HepG2 (cell line): ENCODE data around the gene PNKD. TPM values are rescaled to one million over a fixed set of nuclear protein-coding genes. Genes with fewer than 3 reads are reported as not detected.

Experiments used
- ARID3A ChIP-seq: IDR thresholded peaks from 2 replicates; pipeline ENCODE4 v1.6.1; 2012; ENCODE audit warnings: low read depth, low read length, improper control_type of control experiment
- ARNT2 ChIP-seq: sonication (generic); formaldehyde crosslinking; IDR thresholded peaks from 2 replicates; pipeline ENCODE4 v1.8.0; 2022; ENCODE audit warnings: mild to moderate bottlenecking, low read depth, missing genetic modification reagents, moderate library complexity
- GPN1 ChIP-seq: sonication (generic); formaldehyde crosslinking; IDR thresholded peaks from 2 replicates; pipeline ENCODE4 v1.5.1; 2020; ENCODE audit warnings: missing genetic modification reagents, borderline replicate concordance
- IRF1 ChIP-seq: sonication (generic); formaldehyde crosslinking; IDR thresholded peaks from 2 replicates; pipeline ENCODE4 v1.4.0; 2020; ENCODE audit warnings: low read depth, mild to moderate bottlenecking, missing genetic modification reagents
- JARID2 ChIP-seq: sonication (generic); formaldehyde crosslinking; IDR thresholded peaks from 2 replicates; pipeline ENCODE4 v1.8.1; 2023; ENCODE audit warnings: missing genetic modification reagents, inconsistent platforms; ENCODE audit not compliant: insufficient replicate concordance
- MED1 ChIP-seq: sonication (generic); formaldehyde crosslinking; IDR thresholded peaks from 2 replicates; pipeline ENCODE4 v1.4.0; 2020; ENCODE audit warnings: missing genetic modification reagents
- MYPOP ChIP-seq: sonication (generic); formaldehyde crosslinking; IDR thresholded peaks from 2 replicates; pipeline ENCODE4 v1.8.1; 2023; ENCODE audit warnings: mild to moderate bottlenecking, moderate library complexity, missing genetic modification reagents
- MZF1 ChIP-seq: sonication (generic); formaldehyde crosslinking; IDR thresholded peaks from 2 replicates; pipeline ENCODE4 v1.8.1; 2023; ENCODE audit warnings: mild to moderate bottlenecking, missing genetic modification reagents, borderline replicate concordance
- NCOA2 ChIP-seq: sonication (generic); formaldehyde crosslinking; IDR thresholded peaks from 2 replicates; pipeline ENCODE4 v1.8.0; 2022; ENCODE audit warnings: inconsistent platforms
- POGZ ChIP-seq: sonication (generic); formaldehyde crosslinking; IDR thresholded peaks from 2 replicates; pipeline ENCODE4 v1.4.0; 2020; ENCODE audit warnings: mild to moderate bottlenecking, missing genetic modification reagents
- SIN3B ChIP-seq: fragments of 150-350 bp; IDR thresholded peaks from 2 replicates; pipeline ENCODE4 v1.6.1; 2014; ENCODE audit warnings: low read length
- SP2 ChIP-seq: sonication (generic); formaldehyde crosslinking; IDR thresholded peaks from 2 replicates; pipeline ENCODE4 v1.5.1; 2020; ENCODE audit warnings: mild to moderate bottlenecking, missing genetic modification reagents
- STAT5B ChIP-seq: sonication (generic); formaldehyde crosslinking; IDR thresholded peaks from 2 replicates; pipeline ENCODE4 v1.4.0; 2020; ENCODE audit warnings: missing genetic modification reagents
- TEAD3 ChIP-seq: optimal IDR thresholded peaks from 2 replicates; pipeline ENCODE3; 2016; ENCODE audit warnings: borderline replicate concordance
- THRA ChIP-seq: sonication (generic); formaldehyde crosslinking; IDR thresholded peaks from 2 replicates; pipeline ENCODE4 v1.4.0; 2020; ENCODE audit warnings: missing genetic modification reagents, borderline replicate concordance
- TSC22D2 ChIP-seq: sonication (generic); formaldehyde crosslinking; IDR thresholded peaks from 2 replicates; pipeline ENCODE4 v1.5.1; 2020; ENCODE audit warnings: missing genetic modification reagents, mild to moderate bottlenecking, borderline replicate concordance
- ZBTB8A ChIP-seq: sonication (generic); formaldehyde crosslinking; IDR thresholded peaks from 2 replicates; pipeline ENCODE4 v1.4.0; 2020; ENCODE audit warnings: mild to moderate bottlenecking, low read depth, missing genetic modification reagents, borderline replicate concordance
- ZC3H4 ChIP-seq: sonication (generic); formaldehyde crosslinking; IDR thresholded peaks from 2 replicates; pipeline ENCODE4 v1.4.0; 2020; ENCODE audit warnings: missing genetic modification reagents, borderline replicate concordance
- ZNF17 ChIP-seq: sonication (generic); formaldehyde crosslinking; IDR thresholded peaks from 2 replicates; pipeline ENCODE4 v1.5.0; 2020; ENCODE audit warnings: mild to moderate bottlenecking, missing genetic modification reagents
- ZNF235 ChIP-seq: sonication (generic); formaldehyde crosslinking; IDR thresholded peaks from 2 replicates; pipeline ENCODE4 v1.8.1; 2023; ENCODE audit warnings: mild to moderate bottlenecking, missing genetic modification reagents, borderline replicate concordance
- ZNF343 ChIP-seq: sonication (generic); formaldehyde crosslinking; IDR thresholded peaks from 2 replicates; pipeline ENCODE4 v1.4.0; 2020; ENCODE audit warnings: mild to moderate bottlenecking, missing genetic modification reagents
- ZNF382 ChIP-seq: sonication (generic); formaldehyde crosslinking; IDR thresholded peaks from 2 replicates; pipeline ENCODE4 v1.5.0; 2020; ENCODE audit warnings: missing genetic modification reagents, mild to moderate bottlenecking, borderline replicate concordance
- ZNF607 ChIP-seq: sonication (generic); formaldehyde crosslinking; IDR thresholded peaks from 2 replicates; pipeline ENCODE4 v1.5.1; 2020; ENCODE audit warnings: missing genetic modification reagents, mild to moderate bottlenecking, borderline replicate concordance
- ZNF878 ChIP-seq: sonication (generic); formaldehyde crosslinking; IDR thresholded peaks from 2 replicates; pipeline ENCODE4 v1.8.1; 2023; ENCODE audit warnings: mild to moderate bottlenecking, missing genetic modification reagents, moderate library complexity
- ZNF891 ChIP-seq: sonication (generic); formaldehyde crosslinking; IDR thresholded peaks from 2 replicates; pipeline ENCODE4 v1.5.0; 2020; ENCODE audit warnings: mild to moderate bottlenecking, missing genetic modification reagents
- polyA plus RNA-seq, 8 experiments: library from polyadenylated mRNA; depleted of rRNA in 3 of 8; stranded (reverse) in 7 of 8; unstranded in 1 of 8; fragments of >200 nt; fragmentation: Illumina TruSeq in 4 of 8; extraction: Trizol in 4 of 8; gene quantifications; 2 replicates each; pipeline versions ENCODE4 v1.2.1 to v1.2.3, GENCODE V29; 2011 to 2016; ENCODE audit warnings: low read depth in 4 of 8, missing spikeins in 1 of 8, mixed read lengths in 1 of 8; ENCODE audit not compliant: insufficient read depth in 1 of 8
- total RNA-seq, 5 experiments: library from RNA; depleted of rRNA; stranded (reverse); fragments of >200 nt; fragmentation: Illumina TruSeq; extraction: Trizol; gene quantifications; 2 replicates each; pipeline ENCODE4 v1.2.3, GENCODE V29; 2016; ENCODE audit warnings: low read depth in 1 of 5

PNKD gene
- total and polyA plus RNA-seq, 2 of the 13 experiments (the other 11 are each of a cell fraction or from before 2014, with no cell fraction given) = 55.9 to 80.4 TPM

- peak; percentile 60 for TF ChIP-seq ARID3A
- TF ChIP-seq SP2 (CRISPR knock-in tag) = no peak
- 0 out of 2 replicates have a peak, but pooled peaks have one; percentile 21 for TF ChIP-seq ZC3H4 (CRISPR knock-in tag)
- no peak for TF ChIP-seq MZF1 (CRISPR knock-in tag)
- TF ChIP-seq ZNF382 (CRISPR knock-in tag) = no peak
- no peak for TF ChIP-seq ZNF17
- TF ChIP-seq GPN1 (CRISPR knock-in tag) = no peak
- no peak for TF ChIP-seq ZNF607 (CRISPR knock-in tag)
- peak; percentile 73; the same call in 1 of the 2 replicates for TF ChIP-seq MYPOP
- no peak for TF ChIP-seq ARNT2 (CRISPR knock-in tag)
- peak; percentile 58; the same call in 1 of the 2 replicates for TF ChIP-seq MED1 (CRISPR knock-in tag)
- no peak for TF ChIP-seq POGZ (CRISPR knock-in tag)
- peak; percentile 66; the same call in 1 of the 2 replicates for TF ChIP-seq TSC22D2 (CRISPR knock-in tag)
- no peak for TF ChIP-seq ZBTB8A (CRISPR knock-in tag)
- TF ChIP-seq NCOA2 (CRISPR knock-in tag) = no peak
- no peak; the same call in 1 of the 2 replicates for TF ChIP-seq ZNF878 (CRISPR knock-in tag)
- no peak for TF ChIP-seq IRF1 (CRISPR knock-in tag)
- no peak; the same call in 1 of the 2 replicates for TF ChIP-seq ZNF891 (CRISPR knock-in tag)
- peak; percentile 78 for TF ChIP-seq THRA
- TF ChIP-seq JARID2 = peak; percentile 16
- no peak for TF ChIP-seq STAT5B (CRISPR knock-in tag)
- peak; percentile 66 for TF ChIP-seq TEAD3
- 0 out of 2 replicates have a peak, but pooled peaks have one; percentile 31 for TF ChIP-seq SIN3B
- TF ChIP-seq ZNF343 = no peak
- TF ChIP-seq ZNF235 (CRISPR knock-in tag) = no peak
These were observed 2.4 kb downstream of the PNKD start (continued) for GRCh38 chr2:218272531-218273212.
